Measurements from ENCODE around the gene TGOLN2.

GRCh38 chr2:85276571-85277118 lies 51.1 kb downstream of the TGOLN2 start:
- TF ChIP-seq NFIC (IDR thresholded peaks at IDR 0.05) (no peak), YY1 (IDR thresholded peaks at IDR 0.05; ENCODE audit: low read depth) (no peak), MAX (IDR thresholded peaks at IDR 0.05) (no peak), RAD21 (IDR thresholded peaks at IDR 0.05; ENCODE audit: low read depth) (no peak), USF1 (IDR thresholded peaks at IDR 0.05) (no peak), TEAD4 (IDR thresholded peaks at IDR 0.05) (no peak), EP300 (IDR thresholded peaks at IDR 0.05; ENCODE audit: borderline replicate concordance) (no peak), REST (IDR thresholded peaks at IDR 0.05; ENCODE audit: low read depth) (no peak), TAF1 (IDR thresholded peaks at IDR 0.05; ENCODE audit: low read depth) (no peak), EGR1 (IDR thresholded peaks at IDR 0.05) (no peak)
